GM12891 (cell line): ENCODE results near the gene PARP12.

Source experiments
- PAX5 ChIP-seq: IDR thresholded peaks from 2 replicates; pipeline ENCODE4 v1.6.1; 2011; ENCODE audit warnings: low read length, moderate library complexity, mild to moderate bottlenecking; ENCODE audit not compliant: insufficient read depth, severe bottlenecking
- POLR2A ChIP-seq: IDR thresholded peaks from 2 replicates; pipeline ENCODE4 v1.6.1; 2011; ENCODE audit warnings: low read depth, low read length, control low read depth
- POLR2AphosphoS5 ChIP-seq: IDR thresholded peaks from 2 replicates; pipeline ENCODE4 v1.6.1; 2011; ENCODE audit warnings: low read depth, low read length, control low read depth
- SPI1 ChIP-seq: IDR thresholded peaks from 2 replicates; pipeline ENCODE4 v1.6.1; 2011; ENCODE audit warnings: low read depth, low read length, control low read depth
- TAF1 ChIP-seq: IDR thresholded peaks from 2 replicates; pipeline ENCODE4 v1.6.1; 2011; ENCODE audit warnings: low read depth, low read length, control low read depth

DNA sequence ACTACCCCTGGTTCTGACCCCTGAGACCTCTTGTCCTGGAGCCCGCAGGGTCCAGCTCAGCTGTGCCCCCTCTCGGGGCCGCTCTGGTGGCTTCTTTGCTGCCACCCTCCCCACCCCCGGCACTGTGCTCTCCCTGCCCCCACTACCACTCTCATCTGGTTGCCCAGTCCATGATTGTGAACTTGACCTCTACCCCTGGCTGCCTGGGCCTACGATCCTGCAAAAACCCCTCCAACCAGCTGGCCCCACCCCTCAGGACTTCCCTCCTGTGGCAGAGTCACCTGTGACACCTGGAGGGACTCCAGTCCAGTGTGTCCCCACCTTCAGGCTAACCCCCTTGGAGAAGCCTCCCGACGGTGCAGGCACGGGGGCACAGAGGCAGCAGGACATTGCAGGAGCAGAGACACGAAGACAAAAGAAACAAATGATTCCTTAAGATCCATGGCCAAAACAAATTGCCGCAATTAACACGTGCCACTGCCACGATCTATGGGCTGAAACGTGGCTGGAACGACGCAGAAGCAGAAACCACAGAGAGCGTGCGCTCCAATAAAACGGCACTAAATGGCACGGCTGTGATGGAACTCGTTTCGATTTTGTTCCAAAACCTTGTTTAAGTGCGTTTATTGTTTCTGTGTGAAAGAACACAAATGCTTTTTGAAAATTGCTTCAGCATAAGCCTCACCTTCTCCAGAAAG lies 72.0 kb downstream of the PARP12 start:
- TF ChIP-seq POLR2A (no peak), TAF1 (no peak), POLR2AphosphoS5 (no peak), PAX5 (no peak), SPI1 (no peak)
